Activated effector memory CD4-positive, alpha-beta T cell treated with anti-CD3 and anti-CD28 coated beads, Interleukin-2, amount 50 U/mL, for 16 hours (primary cell): ENCODE results near the gene TOM1L2.

ENCODE experiments used
- DNase-seq: peaks from one replicate; pipeline ENCODE4 v3.0.0-alpha.2; 2020

Gene TOM1L2

DNA sequence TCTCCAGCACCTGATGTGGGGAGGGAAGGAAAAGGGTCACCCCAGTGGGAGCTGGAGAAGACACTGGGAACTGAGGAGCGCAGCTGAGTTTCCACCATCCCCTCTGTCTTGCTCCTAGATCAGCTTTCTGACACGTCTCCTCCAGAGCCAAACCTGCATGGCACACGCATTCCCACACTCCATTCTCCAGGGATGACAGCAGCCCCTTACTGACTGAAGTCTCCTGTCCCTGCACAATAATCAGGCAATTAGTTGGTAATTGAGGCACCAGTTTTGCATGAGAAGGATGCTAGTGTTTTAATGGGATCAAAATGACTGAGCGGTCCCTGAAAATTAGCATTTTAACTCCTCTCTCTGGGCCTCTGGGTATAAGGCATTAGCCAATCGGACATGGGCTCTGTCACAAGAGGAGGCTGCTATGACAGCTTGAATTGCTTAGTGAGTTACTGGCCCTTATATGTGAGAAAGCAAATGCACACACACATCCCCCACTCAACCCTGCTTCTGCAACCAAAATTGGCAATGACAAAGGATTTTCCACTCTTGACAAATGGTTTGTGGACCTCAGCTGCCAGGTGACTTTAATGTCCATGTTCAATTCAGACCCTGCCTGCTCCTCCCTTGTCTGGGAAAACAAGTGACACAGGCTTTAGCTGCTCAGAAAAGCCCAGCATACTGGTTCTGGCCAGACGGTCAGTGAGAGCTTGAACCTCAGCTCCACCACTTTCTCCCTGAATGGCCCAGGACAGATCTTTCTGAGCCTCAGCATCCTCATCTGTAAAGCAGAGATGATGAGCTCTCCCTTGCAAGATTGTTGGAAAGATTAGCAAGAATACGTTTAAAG is 78.2 kb downstream of the TOM1L2 start:
- DNase-seq, result no peak

- DNase-seq, result no peak
These were observed 79.5 kb downstream of the TOM1L2 start for GRCh38 chr17:17892731-17893130.

DNA sequence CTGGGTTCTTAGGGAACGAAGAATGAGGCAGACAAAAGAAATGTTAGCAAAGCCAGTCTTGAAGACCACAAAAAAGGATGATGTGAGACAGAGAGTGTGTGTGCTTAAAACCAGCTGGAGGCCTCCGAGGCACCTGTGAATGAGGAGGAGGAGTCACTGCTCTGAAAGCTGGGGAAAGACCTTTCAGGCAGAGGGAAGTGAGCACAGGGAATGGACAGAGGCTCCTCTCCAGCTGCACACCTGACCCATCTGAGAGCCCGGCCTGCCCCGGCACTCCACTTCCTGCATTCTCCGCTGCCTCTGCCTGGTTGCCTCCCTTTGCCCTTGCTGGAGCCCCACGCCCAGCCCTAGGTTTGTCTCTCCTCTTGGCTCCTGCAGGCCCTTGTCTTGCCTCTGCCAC is 80.2 kb downstream of the TOM1L2 start:
- no peak for DNase-seq

DNA sequence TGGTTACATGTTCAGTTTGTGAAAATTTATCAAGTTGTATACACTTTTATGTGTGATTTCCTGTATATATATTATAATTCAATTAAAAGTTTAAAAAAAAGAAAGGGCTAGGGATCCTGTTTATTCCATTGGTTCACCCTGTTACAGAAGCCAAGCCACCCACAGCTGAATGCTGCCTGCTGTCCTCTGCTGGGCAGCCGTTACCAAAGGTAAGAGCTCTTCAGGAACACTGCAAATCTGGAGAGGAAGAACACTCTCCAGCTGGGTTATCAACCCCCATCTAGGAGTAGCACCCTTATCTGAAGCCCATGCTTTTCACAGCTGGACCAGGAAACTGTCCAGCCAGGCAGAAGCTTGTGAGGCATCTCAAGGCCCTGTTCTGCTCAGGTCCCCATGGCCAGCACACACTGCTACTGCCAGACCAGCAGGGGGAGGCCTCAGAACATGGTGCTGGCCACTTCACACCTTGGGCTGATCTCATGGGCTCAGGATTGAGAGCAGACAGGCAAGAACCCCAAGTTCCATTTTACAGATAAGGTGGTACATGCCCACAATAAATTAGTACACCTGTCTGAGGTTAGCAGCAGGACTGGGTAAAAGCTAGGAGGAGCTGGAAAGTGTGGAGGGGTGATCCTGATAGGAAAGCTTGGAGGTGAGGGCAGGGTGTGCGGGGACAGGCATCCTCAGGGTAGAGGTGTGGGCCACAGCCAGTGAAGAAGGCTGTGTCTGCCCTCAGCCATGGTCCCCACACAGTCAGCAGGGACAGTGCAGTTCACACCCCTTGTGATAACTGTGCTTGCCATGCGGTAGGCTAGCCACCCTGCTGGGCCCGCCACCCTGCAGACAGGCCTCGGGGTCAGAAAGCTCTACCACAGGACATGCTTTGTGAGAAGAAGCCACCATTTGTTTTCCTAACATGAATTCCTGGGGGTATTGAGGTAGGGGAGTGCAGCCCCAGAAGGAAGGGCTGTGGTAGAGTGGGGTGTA is 81.1 kb downstream of the TOM1L2 start:
- DNase-seq, result peak; percentile 73

DNA sequence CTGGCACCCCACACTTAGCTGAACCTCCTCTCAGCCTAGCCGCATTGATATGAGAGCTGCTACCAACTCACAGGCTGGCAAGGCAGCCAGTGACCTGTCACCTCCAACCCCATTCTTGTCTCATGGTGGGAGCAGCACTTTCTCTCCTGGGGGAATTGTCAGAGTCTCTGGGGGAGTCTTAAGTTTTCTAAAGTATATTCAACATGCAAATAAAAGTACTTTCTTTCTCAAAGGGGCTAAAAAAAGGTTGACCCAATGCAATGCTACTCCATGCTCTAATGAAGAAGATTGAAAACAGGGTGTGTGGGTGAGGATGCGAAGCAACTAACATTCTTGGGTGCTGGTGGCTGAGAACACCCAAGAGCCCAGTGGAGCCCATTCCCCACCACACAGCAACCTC is 82.3 kb downstream of the TOM1L2 start:
- DNase-seq, result no peak

GRCh38 chr17:17888821-17889220 is 83.4 kb downstream of the TOM1L2 start:
- no peak for DNase-seq

GRCh38 chr17:17888371-17888770 is 83.8 kb downstream of the TOM1L2 start:
- DNase-seq, result no peak

- DNase-seq, result no peak
These were observed 84.4 kb downstream of the TOM1L2 start for GRCh38 chr17:17887752-17888304.

GRCh38 chr17:17886726-17887125 is 85.5 kb downstream of the TOM1L2 start:
- no peak for DNase-seq

DNA sequence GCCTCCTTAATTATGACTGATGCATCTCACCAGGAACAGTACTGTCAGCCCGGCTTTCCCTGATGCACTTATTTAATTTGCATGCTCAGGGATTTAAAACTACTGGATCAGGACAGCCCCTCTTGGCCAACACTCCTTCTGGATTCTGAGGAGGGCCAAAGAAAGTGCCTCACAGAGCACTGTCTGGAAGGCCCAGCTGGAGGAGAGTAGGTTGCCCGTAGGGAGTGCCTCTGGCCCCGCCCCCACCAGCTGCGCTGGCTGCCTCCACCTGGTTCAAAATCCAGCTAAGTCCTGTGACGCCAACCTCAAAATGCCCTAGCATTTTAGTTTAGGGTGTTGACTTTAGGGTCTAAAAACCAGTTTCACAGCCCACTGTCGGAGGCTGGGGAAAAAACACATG is 86.0 kb downstream of the TOM1L2 start:
- DNase-seq, result no peak

DNA sequence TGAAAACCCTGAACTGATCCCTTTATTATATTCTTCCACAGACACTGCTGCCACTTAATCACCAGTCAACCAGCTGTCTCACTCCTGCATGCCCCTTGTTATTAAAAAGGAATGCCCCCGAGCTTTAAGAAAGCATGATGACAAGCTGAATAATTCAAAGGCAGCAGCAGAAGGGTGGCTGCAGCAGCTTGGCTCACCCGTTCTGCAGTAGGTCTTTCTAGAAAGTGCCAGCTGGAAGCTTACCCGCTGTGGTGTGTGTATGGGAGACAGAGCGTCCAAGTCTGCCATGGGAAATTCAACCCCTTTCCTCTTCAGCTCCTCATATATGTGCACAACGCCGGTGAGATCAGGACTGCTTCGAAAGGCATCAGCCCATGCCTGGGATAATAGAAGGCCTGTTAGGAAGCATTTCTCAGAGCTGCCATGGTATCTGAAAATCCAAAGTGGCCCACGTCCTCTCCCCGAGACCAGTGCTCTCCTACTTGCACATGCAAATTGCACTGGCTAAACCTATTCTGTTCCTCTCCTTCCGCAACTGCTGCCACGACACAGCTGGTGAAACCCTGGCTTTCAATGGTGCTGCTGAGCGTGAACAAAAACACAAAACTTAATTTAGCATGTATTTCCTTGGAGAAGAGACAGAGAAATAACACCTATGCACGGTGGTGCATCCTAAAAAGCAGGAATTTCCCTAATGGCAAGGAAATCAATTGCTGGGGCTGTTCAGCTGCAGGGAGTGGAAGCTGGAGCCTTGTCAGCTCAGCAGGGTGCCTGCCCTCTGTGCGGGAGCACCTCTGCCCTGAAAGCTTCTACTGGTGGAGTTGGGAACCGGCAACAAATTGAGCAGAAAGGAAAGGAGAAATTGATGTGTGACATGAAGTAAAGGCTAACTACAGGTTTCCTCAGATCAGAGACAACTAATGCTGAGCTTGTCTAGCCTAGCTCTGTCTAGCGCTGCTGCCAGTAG is 87.5 kb downstream of the TOM1L2 start:
- DNase-seq, result no peak

GRCh38 chr17:17883801-17884200 is 88.4 kb downstream of the TOM1L2 start:
- DNase-seq, result no peak

DNA sequence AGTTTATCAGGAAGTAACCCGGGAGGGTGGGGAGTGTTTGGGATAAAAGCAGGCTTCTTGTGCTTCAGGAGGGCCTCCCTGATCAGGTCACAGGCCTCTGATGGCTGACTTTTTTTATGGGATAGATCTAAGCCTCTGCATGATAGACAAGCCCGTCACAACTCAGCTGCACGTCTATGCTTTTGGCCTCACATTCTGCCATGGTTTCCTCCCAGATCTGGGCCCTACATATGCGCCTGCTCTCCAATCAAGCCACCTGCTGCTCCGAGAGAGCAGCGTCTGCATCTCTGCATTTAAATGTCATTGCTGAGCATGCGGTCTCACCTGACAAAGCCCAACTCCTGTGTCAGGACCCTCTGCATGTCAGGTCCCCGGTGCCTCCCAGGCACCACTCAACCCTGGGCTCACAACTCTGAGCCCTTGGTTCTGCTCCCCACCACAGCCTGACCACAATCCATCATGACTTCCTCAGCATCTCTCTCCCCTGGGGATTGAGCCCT is 90.1 kb downstream of the TOM1L2 start:
- no peak for DNase-seq

DNA sequence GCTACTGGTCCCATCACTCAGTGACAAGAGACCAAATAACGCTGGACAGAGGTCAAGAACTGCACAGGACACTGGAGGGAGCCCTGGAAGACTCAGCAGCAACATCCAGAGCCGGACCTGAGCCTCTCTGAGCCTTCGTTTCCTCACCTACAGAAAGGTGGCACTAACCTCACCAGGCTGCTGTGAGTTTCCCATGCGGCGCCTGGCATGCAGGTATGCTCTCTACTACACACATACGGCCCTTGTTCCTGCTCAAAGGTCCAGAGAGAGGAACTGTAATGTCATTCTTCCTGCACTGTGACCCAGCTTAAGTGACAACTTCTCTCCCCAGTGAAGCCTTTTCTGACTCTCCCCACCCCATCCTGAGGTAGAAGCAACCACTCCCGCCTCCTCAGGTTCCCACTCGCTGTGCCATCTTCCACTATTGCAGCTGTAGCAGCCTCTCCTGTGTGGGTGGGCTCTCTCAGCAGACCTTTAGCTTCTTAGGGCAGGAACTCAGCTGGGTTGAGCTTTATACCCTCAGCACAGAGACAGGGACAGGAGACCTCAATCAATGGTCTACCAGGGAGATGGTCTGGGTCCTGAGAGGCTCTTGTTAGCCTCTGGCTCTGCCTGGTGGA is 91.5 kb downstream of the TOM1L2 start:
- DNase-seq, result no peak

- DNase-seq, result no peak
These were observed 94.5 kb downstream of the TOM1L2 start for GRCh38 chr17:17877529-17878358.

DNA sequence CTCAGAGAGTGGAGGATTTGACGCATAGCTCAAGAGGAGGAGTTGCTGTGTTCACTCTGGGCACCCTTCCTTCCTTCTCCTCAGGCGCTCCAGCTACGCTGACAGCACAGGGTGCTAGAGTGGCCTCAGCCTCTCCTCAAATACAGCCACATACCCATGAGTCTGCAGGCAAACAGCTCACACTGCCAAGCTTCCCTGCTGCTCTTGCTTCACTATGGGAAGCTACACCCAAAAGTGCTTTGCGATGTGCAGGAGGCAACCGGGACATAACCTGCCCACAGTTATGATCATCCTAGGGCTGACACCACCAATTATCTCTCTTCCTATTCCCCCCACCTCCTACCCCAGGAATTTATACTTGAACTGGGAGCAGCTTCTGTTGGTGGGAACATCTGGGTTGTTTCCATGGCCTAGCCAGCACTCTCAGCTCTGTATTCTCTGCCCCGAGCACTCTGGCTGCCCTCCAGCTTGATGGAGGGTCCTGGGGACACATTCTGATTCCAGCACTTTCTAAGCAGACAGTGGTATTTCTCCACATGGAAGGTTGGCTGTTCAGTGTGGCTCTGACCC is 95.2 kb downstream of the TOM1L2 start:
- DNase-seq, result no peak

- no peak for DNase-seq
These were observed 97.7 kb downstream of the TOM1L2 start for GRCh38 chr17:17874478-17874877.

- no peak for DNase-seq
These were observed 98.7 kb downstream of the TOM1L2 start for GRCh38 chr17:17873450-17873991.

DNA sequence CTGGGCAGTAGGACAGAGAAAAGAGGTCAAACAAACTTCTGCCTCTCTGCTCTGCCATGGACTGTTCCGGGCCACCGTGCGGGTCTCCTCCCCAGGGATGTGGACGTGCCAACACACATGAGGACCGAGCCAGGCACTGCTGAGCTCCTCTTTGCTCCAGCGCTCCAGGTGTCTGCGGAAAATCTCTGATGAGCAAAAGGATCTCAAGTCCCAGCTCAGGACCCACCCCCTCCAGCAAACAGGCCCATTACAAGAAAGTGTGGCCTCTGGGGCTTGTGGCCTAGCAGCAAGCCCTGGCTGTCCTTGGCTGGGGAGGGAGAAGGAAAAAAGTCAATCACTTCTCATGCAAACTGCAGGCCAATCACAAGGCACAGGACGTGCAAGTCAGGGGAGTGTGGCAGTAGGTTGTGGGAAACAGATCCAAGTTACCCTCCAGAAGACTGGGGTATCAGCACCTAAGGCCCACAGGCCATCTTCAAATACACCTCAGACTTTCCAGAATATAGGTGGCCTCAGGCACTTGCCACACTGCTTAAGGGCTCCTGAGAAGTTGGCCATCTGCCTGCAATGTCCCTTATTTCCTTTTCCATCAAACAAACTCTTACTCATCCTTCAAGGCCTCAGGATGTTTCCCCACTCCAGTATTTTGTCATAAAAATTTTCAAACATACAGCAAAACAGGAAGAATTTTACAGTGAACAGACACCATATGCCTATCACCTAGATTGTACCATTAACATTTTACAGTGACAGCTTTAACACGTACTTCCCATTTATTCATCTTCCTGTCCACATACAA is 99.5 kb downstream of the TOM1L2 start:
- no peak for DNase-seq
